MCF 10A (cell line): ENCODE results near the gene TSPAN3. TPM values are rescaled to one million over a fixed set of nuclear protein-coding genes. Genes with fewer than 3 reads are reported as not detected.

Source experiments
- BruUV-seq: library from RNA; stranded (reverse); fragments of 400-500 nt; replicated peaks from 2 replicates; lab custom pipeline; 2021; lab: Mats Ljungman, UMichigan
- CTCF ChIA-PET: fragments of 300-600 bp; sonication (Branson Sonifier 250); formaldehyde crosslinking; extraction: SDS; loops from one replicate; lab custom pipeline; 2021; ENCODE audit warnings: antibody characterized with exemption, inconsistent platforms; lab: Yijun Ruan, JAX
- POLR2A ChIA-PET: fragments of 300-600, 350-650 bp; sonication (Branson Sonifier 250); formaldehyde crosslinking; extraction: SDS; loops from one replicate; lab custom pipeline; 2020; ENCODE audit warnings: antibody characterized with exemption, inconsistent platforms; lab: Yijun Ruan, JAX
- DNase-seq: peaks from one replicate; pipeline ENCODE4 v3.0.0-alpha.2; 2018; ENCODE audit not compliant: unreplicated experiment
- H3K27ac Mint-ChIP-seq: one replicate; pipeline ENCODE4 v1.8.0; 2022; ENCODE audit warnings: mild to moderate bottlenecking, low read depth, mixed read lengths; ENCODE audit not compliant: unreplicated experiment
- H3K27me3 Mint-ChIP-seq: one replicate; pipeline ENCODE4 v1.8.0; 2022; ENCODE audit warnings: mixed read lengths; ENCODE audit not compliant: insufficient read depth, unreplicated experiment
- H3K36me3 Mint-ChIP-seq: one replicate; pipeline ENCODE4 v1.8.0; 2022; ENCODE audit warnings: mild to moderate bottlenecking, moderate library complexity, mixed read lengths; ENCODE audit not compliant: insufficient read depth, unreplicated experiment
- H3K4me1 Mint-ChIP-seq: one replicate; pipeline ENCODE4 v1.8.0; 2022; ENCODE audit warnings: mixed read lengths; ENCODE audit not compliant: insufficient read depth, unreplicated experiment
- H3K4me3 Mint-ChIP-seq: one replicate; pipeline ENCODE4 v1.8.0; 2022; ENCODE audit warnings: mild to moderate bottlenecking, moderate library complexity, mixed read lengths; ENCODE audit not compliant: unreplicated experiment
- H3K9me3 Mint-ChIP-seq: one replicate; pipeline ENCODE4 v1.8.0; 2022; ENCODE audit warnings: mixed read lengths; ENCODE audit not compliant: unreplicated experiment
- CTCF ChIP-seq: fragments of 200-600 bp; IDR thresholded peaks from one replicate; pipeline ENCODE4 v1.8.0; 2022; ENCODE audit warnings: antibody characterized with exemption, mild to moderate bottlenecking; ENCODE audit not compliant: unreplicated experiment
- intact Hi-C: fragments of 100-400 bp; cut with micrococcal nuclease; formaldehyde crosslinking; loops from 2 replicates; pipeline ENCODE4 v1.14.1; 2022
- total RNA-seq: library from RNA; stranded (reverse); gene quantifications from 2 replicates; pipeline ENCODE4 v1.2.3, GENCODE V29; 2022

TSPAN3 gene
- total RNA-seq, 1 experiment from 2014 or later, result 96.6 TPM

DNA sequence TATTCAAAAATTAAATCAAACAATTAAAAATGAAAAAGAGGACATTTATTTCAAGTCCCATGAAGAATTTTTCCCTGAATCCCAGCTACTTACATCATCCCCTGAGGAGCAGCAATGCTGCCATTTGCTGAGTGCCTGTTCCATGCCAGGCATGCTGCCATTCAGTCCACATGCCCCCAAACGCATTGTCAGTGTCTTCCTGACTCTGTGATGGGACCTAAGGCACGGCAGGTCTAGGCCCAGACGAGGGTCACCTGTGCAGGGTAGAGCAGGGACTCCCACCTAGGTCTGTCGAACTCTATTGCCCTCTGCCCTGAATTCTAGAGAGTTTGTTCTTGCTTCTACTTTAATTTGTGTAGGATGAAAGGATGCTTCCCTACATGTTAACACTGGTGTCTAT, 68.9 kb downstream of the TSPAN3 start:
- BruUV-seq, result no TSS peak
- ChIA-PET POLR2A (no interaction called here), CTCF (interaction anchor here (1.4 kb wide), 1 partner anchor 22 kb away, joined by 5 read pairs; no protein-coding TSS in a partner anchor)
- Mint-ChIP-seq H3K27ac (no peak overlapping the region), H3K27me3 (peaks cover 11% of the 10 kb centered on the region), H3K36me3 (no peaks in the 10 kb centered on the region), H3K4me3 (no peak overlapping the region), H3K4me1 (no peaks in the 10 kb centered on the region), H3K9me3 (peaks cover 8% of the 10 kb centered on the region)
- intact Hi-C loops, result no loop called here
- no peak for TF ChIP-seq CTCF
- no peak for DNase-seq

GRCh38 chr15:77001351-77001750, 69.6 kb downstream of the TSPAN3 start:
- TF ChIP-seq CTCF, result no peak
- BruUV-seq, result no TSS peak
- Mint-ChIP-seq H3K4me3 (no peak overlapping the region), H3K36me3 (no peaks in the 10 kb centered on the region), H3K27me3 (peaks cover 11% of the 10 kb centered on the region), H3K27ac (no peak overlapping the region), H3K9me3 (peaks cover 8% of the 10 kb centered on the region), H3K4me1 (no peaks in the 10 kb centered on the region)
- intact Hi-C loops, result no loop called here
- POLR2A ChIA-PET, result no interaction called here
- DNase-seq, result no peak
- CTCF ChIA-PET, result interaction anchor here (0.7 to 1.4 kb wide), 2 partner anchors 8 to 22 kb away, joined by 3 to 5 read pairs; no protein-coding TSS in a partner anchor

- CTCF ChIA-PET, result no interaction called here
- no peaks in the 10 kb centered on the region for H3K36me3 Mint-ChIP-seq
- H3K27ac Mint-ChIP-seq, result no peak overlapping the region
- no peak for DNase-seq
- TF ChIP-seq CTCF, result no peak
- BruUV-seq, result no TSS peak
- H3K27me3 Mint-ChIP-seq, result peaks cover 11% of the 10 kb centered on the region
- H3K9me3 Mint-ChIP-seq, result peaks cover 8% of the 10 kb centered on the region
- H3K4me3 Mint-ChIP-seq, result no peak overlapping the region
- H3K4me1 Mint-ChIP-seq, result no peaks in the 10 kb centered on the region
- intact Hi-C loops, result no loop called here
- POLR2A ChIA-PET, result no interaction called here
Observed at GRCh38 chr15:76999996-77000395, 70.9 kb downstream of the TSPAN3 start.

- no peak for DNase-seq
- BruUV-seq, result no TSS peak
- H3K4me3 Mint-ChIP-seq, result no peak overlapping the region
- CTCF ChIA-PET, result interaction anchor here (1.0 kb wide), 1 partner anchor 8 kb away, joined by 3 read pairs; no protein-coding TSS in a partner anchor
- no peak for TF ChIP-seq CTCF
- intact Hi-C loops, result no loop called here
- H3K36me3 Mint-ChIP-seq, result no peaks in the 10 kb centered on the region
- no peaks in the 10 kb centered on the region for H3K4me1 Mint-ChIP-seq
- no peak overlapping the region for H3K27ac Mint-ChIP-seq
- POLR2A ChIA-PET, result no interaction called here
- H3K9me3 Mint-ChIP-seq, result no peaks in the 10 kb centered on the region
- peaks cover under 1% of the 10 kb centered on the region for H3K27me3 Mint-ChIP-seq
Observed at GRCh38 chr15:76998663-76999285, 72.1 kb downstream of the TSPAN3 start.
